H9 (cell line): Measurements from ENCODE around the gene GRIK3. TPM values are rescaled to one million over a fixed set of nuclear protein-coding genes. Genes with fewer than 3 reads are reported as not detected.

Source experiments
- DNase-seq: peaks from one replicate; pipeline ENCODE4 v3.0.0-alpha.2; 2017
- H2AFZ ChIP-seq: one replicate; pipeline ENCODE4 v1.6.1; 2013; ENCODE audit warnings: mild to moderate bottlenecking, low read length, control low read depth, moderate library complexity
- H2AK5ac ChIP-seq: 2 replicates; pipeline ENCODE4 v1.6.1; 2013; ENCODE audit warnings: low read length, control low read depth, mixed read lengths; ENCODE audit not compliant: insufficient read length
- H2BK120ac ChIP-seq: one replicate; pipeline ENCODE4 v1.6.1; 2013; ENCODE audit warnings: low read depth, mild to moderate bottlenecking, low read length, control low read depth, inconsistent platforms; ENCODE audit not compliant: poor library complexity, severe bottlenecking
- H2BK12ac ChIP-seq: 2 replicates; pipeline ENCODE4 v1.6.1; 2013; ENCODE audit warnings: low read length, control low read depth, mixed read lengths, low read depth; ENCODE audit not compliant: insufficient read length
- H2BK15ac ChIP-seq: 2 replicates; pipeline ENCODE4 v1.6.1; 2013; ENCODE audit warnings: low read depth, low read length, control low read depth
- H2BK20ac ChIP-seq: one replicate; pipeline ENCODE4 v1.6.1; 2013; ENCODE audit warnings: low read depth, mild to moderate bottlenecking, low read length, control low read depth, inconsistent platforms; ENCODE audit not compliant: poor library complexity, severe bottlenecking
- H2BK5ac ChIP-seq: 2 replicates; pipeline ENCODE4 v1.6.1; 2013; ENCODE audit warnings: low read length, control low read depth, mixed read lengths; ENCODE audit not compliant: insufficient read length
- H3K14ac ChIP-seq: 2 replicates; pipeline ENCODE4 v1.6.1; 2013; ENCODE audit warnings: low read length, control low read depth; ENCODE audit not compliant: insufficient read depth
- H3K18ac ChIP-seq: 2 replicates; pipeline ENCODE4 v1.6.1; 2013; ENCODE audit warnings: low read depth, mild to moderate bottlenecking, mixed read lengths, low read length, control low read depth; ENCODE audit not compliant: insufficient read length
- H3K23ac ChIP-seq: 2 replicates; pipeline ENCODE4 v1.6.1; 2013; ENCODE audit warnings: low read length, control low read depth, mixed read lengths, low read depth; ENCODE audit not compliant: insufficient read length
- H3K23me2 ChIP-seq: 2 replicates; pipeline ENCODE4 v1.6.1; 2013; ENCODE audit warnings: low read depth, mild to moderate bottlenecking, mixed read lengths, low read length, control low read depth; ENCODE audit not compliant: insufficient read length, poor library complexity, severe bottlenecking
- H3K27ac ChIP-seq: 2 replicates; pipeline ENCODE4 v1.5.1; 2013; ENCODE audit warnings: low read length, control low read depth, mixed read lengths, low read depth; ENCODE audit not compliant: insufficient read length
- H3K27me3 ChIP-seq: 2 replicates; pipeline ENCODE4 v1.6.1; 2013; ENCODE audit warnings: low read length, control low read depth, inconsistent platforms; ENCODE audit not compliant: insufficient read depth
- H3K4ac ChIP-seq: 2 replicates; pipeline ENCODE4 v1.6.1; 2013; ENCODE audit warnings: low read depth, mild to moderate bottlenecking, control low read depth, inconsistent platforms, low read length, moderate library complexity
- H3K4me1 ChIP-seq: 2 replicates; pipeline ENCODE4 v1.6.1; 2013; ENCODE audit warnings: low read length, control low read depth, inconsistent platforms; ENCODE audit not compliant: insufficient read depth
- H3K4me2 ChIP-seq: 2 replicates; pipeline ENCODE4 v1.6.1; 2013; ENCODE audit warnings: low read length, control low read depth, mixed read lengths; ENCODE audit not compliant: insufficient read length, insufficient read depth
- H3K56ac ChIP-seq: 2 replicates; pipeline ENCODE4 v1.6.1; 2013; ENCODE audit warnings: low read depth, mild to moderate bottlenecking, mixed read lengths, low read length, control low read depth; ENCODE audit not compliant: insufficient read length
- H3K79me1 ChIP-seq: 2 replicates; pipeline ENCODE4 v1.6.1; 2013; ENCODE audit warnings: low read depth, mild to moderate bottlenecking, moderate library complexity, low read length, control low read depth, inconsistent platforms; ENCODE audit not compliant: insufficient read depth, poor library complexity, severe bottlenecking
- H3K79me2 ChIP-seq: 2 replicates; pipeline ENCODE4 v1.6.1; 2013; ENCODE audit warnings: low read length, control low read depth, inconsistent platforms; ENCODE audit not compliant: insufficient read depth
- H3K9ac ChIP-seq: 2 replicates; pipeline ENCODE4 v1.6.1; 2013; ENCODE audit warnings: low read length, control low read depth, mixed read lengths; ENCODE audit not compliant: insufficient read length; ENCODE audit errors: extremely low read depth
- H3K9me3 ChIP-seq: one replicate; pipeline ENCODE4 v1.6.1; 2013; ENCODE audit warnings: low read depth, low read length, inconsistent platforms; ENCODE audit not compliant: control insufficient read depth
- H3T11ph ChIP-seq: one replicate; pipeline ENCODE4 v1.6.1; 2013; ENCODE audit warnings: mild to moderate bottlenecking, low read length, control low read depth, inconsistent platforms
- H4K20me1 ChIP-seq: one replicate; pipeline ENCODE4 v1.6.1; 2013; ENCODE audit not compliant: control insufficient read depth, insufficient read length, insufficient read depth
- H4K5ac ChIP-seq: 2 replicates; pipeline ENCODE4 v1.6.1; 2013; ENCODE audit warnings: low read depth, mild to moderate bottlenecking, mixed read lengths, low read length, control low read depth; ENCODE audit not compliant: insufficient read length
- H4K8ac ChIP-seq: replicated peaks from 2 replicates; pipeline ENCODE4 v1.6.1; 2013; ENCODE audit warnings: low read length, control low read depth, mixed read lengths, low read depth; ENCODE audit not compliant: insufficient read length
- H4K91ac ChIP-seq: 2 replicates; pipeline ENCODE4 v1.6.1; 2013; ENCODE audit warnings: low read depth, mild to moderate bottlenecking, moderate library complexity, mixed read lengths, low read length, control low read depth; ENCODE audit not compliant: insufficient read length
- H3K27ac Mint-ChIP-seq, 3 experiments: 2 replicates in 2 of 3; 3 replicates in 1 of 3; pipeline ENCODE4 v1.8.0; 2020 to 2021; ENCODE audit warnings: mixed read lengths in 3 of 3, mild to moderate bottlenecking in 1 of 3, moderate library complexity in 1 of 3
- H3K27me3 Mint-ChIP-seq: 2 replicates; pipeline ENCODE4 v1.8.0; 2021; ENCODE audit warnings: low read depth, mild to moderate bottlenecking, moderate library complexity, mixed read lengths
- H3K36me3 Mint-ChIP-seq, 3 experiments: 2 replicates in 2 of 3; 3 replicates in 1 of 3; pipeline ENCODE4 v1.8.0; 2020 to 2021; ENCODE audit warnings: low read depth in 3 of 3, mixed read lengths in 3 of 3; ENCODE audit not compliant: insufficient read depth in 1 of 3
- H3K4me1 Mint-ChIP-seq, 2 experiments: 2 replicates each; pipeline ENCODE4 v1.8.0; 2020; ENCODE audit warnings: mixed read lengths in 2 of 2
- H3K4me3 Mint-ChIP-seq, 2 experiments: 2 replicates in 1 of 2; 3 replicates in 1 of 2; pipeline ENCODE4 v1.8.0; 2020 to 2021; ENCODE audit warnings: mild to moderate bottlenecking in 2 of 2, mixed read lengths in 2 of 2, moderate library complexity in 1 of 2
- H3K9me3 Mint-ChIP-seq, 2 experiments: 2 replicates in 1 of 2; 3 replicates in 1 of 2; pipeline ENCODE4 v1.8.0; 2020; ENCODE audit warnings: mild to moderate bottlenecking in 2 of 2, mixed read lengths in 2 of 2, moderate library complexity in 1 of 2
- CTCF ChIP-seq: fragments of 200-600 bp; sonication (generic); conservative IDR thresholded peaks from 3 replicates; pipeline ENCODE4 v1.8.0; 2021; ENCODE audit warnings: antibody characterized with exemption, mild to moderate bottlenecking
- WGBS: extraction: QIAGEN DNeasy Blood & Tissue Kit; methylation state at CpG from one replicate; pipeline ENCODE4 v1.1.7; 2013; ENCODE audit warnings: missing lambda C conversion rate, low lambda C conversion rate, mixed read lengths; ENCODE audit not compliant: insufficient read length; ENCODE audit errors: extremely low coverage; 5-methylcytosine and 5-hydroxymethylcytosine counted together
- total RNA-seq: library from RNA; stranded (reverse); gene quantifications from 2 replicates; pipeline ENCODE4 v1.2.1, GENCODE V29; 2021

Gene GRIK3
- total RNA-seq, 1 experiment from 2014 or later = 1.7 TPM

- Histone ChIP-seq H3T11ph (no peak overlapping the region), H2AK5ac (no peak overlapping the region), H3K27me3 (no peaks in the 10 kb centered on the region), H3K9me3 (no peaks in the 10 kb centered on the region), H3K4me1 (no peaks in the 10 kb centered on the region), H3K56ac (no peak overlapping the region), H2BK5ac (no peak overlapping the region), H4K5ac (no peak overlapping the region), H3K4me2 (no peak overlapping the region), H3K27ac (no peak overlapping the region), H2BK12ac (no peak overlapping the region), H3K79me2 (no peaks in the 10 kb centered on the region), H3K18ac (no peak overlapping the region), H2AFZ (no peak overlapping the region), H4K91ac (no peak overlapping the region), H2BK120ac (no peak overlapping the region), H3K79me1 (no peaks in the 10 kb centered on the region), H4K8ac (no peak overlapping the region), H3K9ac (no peak overlapping the region), H3K23me2 (no peaks in the 10 kb centered on the region), H2BK20ac (no peak overlapping the region), H2BK15ac (no peak overlapping the region), H3K23ac (no peak overlapping the region), H3K14ac (no peak overlapping the region), H4K20me1 (no peaks in the 10 kb centered on the region), H3K4ac (no peak overlapping the region)
- Mint-ChIP-seq H3K4me3 (no peak overlapping the region), H3K27me3 (peaks cover 15% of the 10 kb centered on the region), H3K4me1 (peaks cover 17 to 28% of the 10 kb centered on the region in 2 experiments), H3K36me3 (peaks cover 7 to 16% (median 10%) of the 10 kb centered on the region in 3 experiments; a peak in 6 of 7 replicates), H3K9me3 (peaks cover 24 to 28% of the 10 kb centered on the region in 2 experiments), H3K27ac (peak overlapping the region in 1 of 3 experiments; percentile 36; a peak in 1 of 7 replicates)
- DNase-seq = peak; percentile 4
- no peak for TF ChIP-seq CTCF
- no CpG with 5 or more reads among the region's 7 CpGs for WGBS
These were observed 121.9 kb downstream of the GRIK3 start for GRCh38 chr1:36912365-36912865.
